Esophagus muscularis mucosa (tissue), 4 donors: ENCODE measurements around the gene OPRL1. TPM values are rescaled to one million over a fixed set of nuclear protein-coding genes. Genes with fewer than 3 reads are reported as not detected.

Experiments
- DNase-seq: peaks from one replicate; pipeline ENCODE4 v3.0.0-alpha.2; 2017; ENCODE audit errors: extremely low spot score
- H3K27ac ChIP-seq, 4 donors: fragments of 200-600 bp; sonication (generic); replicated peaks in 1 of 4; 1 replicate in 3 of 4; 2 replicates in 1 of 4; pipeline ENCODE4 v1.5.1; 2016 to 2019; ENCODE audit warnings: mild to moderate bottlenecking in 1 of 4
- H3K27me3 ChIP-seq, 4 donors: fragments of 200-600 bp; sonication (generic); one replicate each; pipeline versions ENCODE4 v1.5.1 to v1.6.0; 2016 to 2019
- H3K36me3 ChIP-seq, 4 donors: fragments of 200-600 bp; sonication (generic); one replicate each; pipeline ENCODE4 v1.5.1; 2016 to 2019
- H3K4me1 ChIP-seq, 4 donors: fragments of 200-600 bp; sonication (generic); one replicate each; pipeline ENCODE4 v1.5.1; 2016 to 2019
- H3K4me3 ChIP-seq, 4 donors: fragments of 200-600 bp; sonication (generic); 1 replicate in 2 of 4; 2 replicates in 2 of 4; pipeline ENCODE4 v1.5.1; 2016 to 2019; ENCODE audit warnings: mild to moderate bottlenecking in 4 of 4, moderate library complexity in 1 of 4
- H3K9me3 ChIP-seq, 4 donors: fragments of 200-600 bp; sonication (generic); 1 replicate in 3 of 4; 2 replicates in 1 of 4; pipeline ENCODE4 v1.5.1; 2016 to 2019
- EP300 ChIP-seq: sonication (generic); formaldehyde crosslinking; IDR thresholded peaks from one replicate; pipeline ENCODE4 v1.6.1; 2017; ENCODE audit warnings: antibody characterized with exemption
- POLR2A ChIP-seq: fragments of 450-650 bp; IDR thresholded peaks from one replicate; pipeline ENCODE4 v1.6.1; 2017; ENCODE audit warnings: antibody characterized with exemption, moderate library complexity, mild to moderate bottlenecking, low read depth
- POLR2AphosphoS5 ChIP-seq, 2 donors: sonication (generic); formaldehyde crosslinking; IDR thresholded peaks; one replicate each; pipeline ENCODE4 v1.6.1; 2017; ENCODE audit warnings: antibody characterized with exemption in 2 of 2
- WGBS: methylation state at CpG from one replicate; pipeline ENCODE4 v1.1.5; 2018; 5-methylcytosine and 5-hydroxymethylcytosine counted together
- intact Hi-C: fragments of 100-400 bp; cut with DNase I; formaldehyde crosslinking; loops from one replicate; pipeline ENCODE4 v1.15.1; 2023
- total RNA-seq, 4 donors: library from RNA; depleted of rRNA; stranded (reverse); fragments of >200 nt; gene quantifications; one replicate each; pipeline versions ENCODE4 v1.1.0 to v1.2.1, GENCODE V29; 2016
- TF ChIP-seq, protein P1 (sequence below), 3 experiments: fragments of 200-600 bp in 2 of 3; fragments of 450-650 bp in 1 of 3; sonication (generic) in 2 of 3; IDR thresholded peaks; one replicate each; pipeline ENCODE4 v1.5.1; 2017 to 2019; ENCODE audit warnings: antibody characterized with exemption in 3 of 3, mild to moderate bottlenecking in 2 of 3, moderate library complexity in 1 of 3

OPRL1 gene
- total RNA-seq, 4 donors from 2014 or later: 0.42 to 1.4 (median 0.87) TPM

DNA sequence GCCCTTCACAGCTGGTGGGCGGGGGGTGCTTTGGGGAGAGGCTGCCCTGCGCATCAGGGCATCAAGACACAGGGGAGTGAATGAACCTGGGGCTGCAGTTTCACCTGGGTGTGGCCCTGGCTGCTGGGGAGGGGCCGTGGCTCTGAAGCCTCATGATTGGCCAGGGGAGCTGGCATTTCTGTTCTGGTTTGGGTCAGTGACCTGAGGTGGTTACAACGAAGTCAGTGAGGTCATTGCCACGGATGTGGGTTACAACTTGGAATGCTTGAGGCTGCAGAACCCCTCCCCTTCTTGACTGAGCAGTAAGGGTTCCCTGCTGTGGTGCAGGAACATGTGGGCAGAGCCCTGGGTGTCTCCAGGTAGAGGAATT is 13.9 kb upstream of the OPRL1 start:
- TF ChIP-seq, protein P1, sequence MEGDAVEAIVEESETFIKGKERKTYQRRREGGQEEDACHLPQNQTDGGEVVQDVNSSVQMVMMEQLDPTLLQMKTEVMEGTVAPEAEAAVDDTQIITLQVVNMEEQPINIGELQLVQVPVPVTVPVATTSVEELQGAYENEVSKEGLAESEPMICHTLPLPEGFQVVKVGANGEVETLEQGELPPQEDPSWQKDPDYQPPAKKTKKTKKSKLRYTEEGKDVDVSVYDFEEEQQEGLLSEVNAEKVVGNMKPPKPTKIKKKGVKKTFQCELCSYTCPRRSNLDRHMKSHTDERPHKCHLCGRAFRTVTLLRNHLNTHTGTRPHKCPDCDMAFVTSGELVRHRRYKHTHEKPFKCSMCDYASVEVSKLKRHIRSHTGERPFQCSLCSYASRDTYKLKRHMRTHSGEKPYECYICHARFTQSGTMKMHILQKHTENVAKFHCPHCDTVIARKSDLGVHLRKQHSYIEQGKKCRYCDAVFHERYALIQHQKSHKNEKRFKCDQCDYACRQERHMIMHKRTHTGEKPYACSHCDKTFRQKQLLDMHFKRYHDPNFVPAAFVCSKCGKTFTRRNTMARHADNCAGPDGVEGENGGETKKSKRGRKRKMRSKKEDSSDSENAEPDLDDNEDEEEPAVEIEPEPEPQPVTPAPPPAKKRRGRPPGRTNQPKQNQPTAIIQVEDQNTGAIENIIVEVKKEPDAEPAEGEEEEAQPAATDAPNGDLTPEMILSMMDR (IDR thresholded peaks at IDR 0.05): no peak
- no peak for TF ChIP-seq EP300
- TF ChIP-seq POLR2A: no peak
- TF ChIP-seq POLR2AphosphoS5 (IDR thresholded peaks at IDR 0.05): no peak
- H3K9me3 ChIP-seq: no peaks in the 10 kb centered on the region
- H3K4me3 ChIP-seq: no peak overlapping the region
- peaks cover 0 to 15% (median 6%) of the 10 kb centered on the region in 4 donors for H3K36me3 ChIP-seq
- intact Hi-C loops: no loop called here
- no peaks in the 10 kb centered on the region for H3K27me3 ChIP-seq
- H3K27ac ChIP-seq: no peak overlapping the region
- WGBS: 43% methylated on average over 3 of the region's 5 CpGs
- DNase-seq: no peak
- peaks cover 22 to 40% (median 34%) of the 10 kb centered on the region in 4 donors for H3K4me1 ChIP-seq

DNA sequence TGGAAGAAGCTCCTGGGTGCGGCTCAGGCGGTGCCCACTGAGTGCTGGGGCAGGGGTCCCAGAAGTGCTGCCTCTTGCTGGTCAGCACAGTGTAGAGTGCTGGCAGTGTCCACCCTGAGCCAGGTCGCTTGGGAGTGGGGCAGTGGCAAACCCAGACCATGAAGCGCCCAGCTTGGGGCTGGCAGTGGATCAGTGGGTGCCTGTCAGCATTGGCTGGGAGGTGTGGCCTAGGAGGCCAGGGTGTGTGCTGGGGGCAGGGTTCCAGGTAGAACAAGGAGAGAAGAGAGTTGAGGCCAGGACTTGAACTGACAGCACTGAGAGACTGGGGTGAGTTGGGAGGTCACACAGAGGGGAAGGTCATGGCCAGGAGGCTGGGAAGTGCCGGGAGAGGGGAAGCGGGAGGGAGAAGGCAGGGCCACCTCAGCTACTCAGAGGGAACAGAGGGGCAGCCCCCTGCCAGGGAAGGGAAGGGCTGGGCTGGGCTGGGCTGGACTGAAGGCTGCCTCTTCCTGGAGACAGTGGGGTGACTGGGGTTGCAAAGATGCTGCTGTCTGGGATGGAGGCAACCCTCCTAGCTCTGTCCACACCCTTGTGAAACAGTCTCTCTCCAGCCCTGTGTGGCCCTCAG is 12.8 kb upstream of the OPRL1 start:
- Histone ChIP-seq H3K36me3 (peaks cover 0 to 23% (median 13%) of the 10 kb centered on the region in 4 donors), H3K4me3 (no peak overlapping the region), H3K4me1 (peaks cover 21 to 37% (median 32%) of the 10 kb centered on the region in 4 donors), H3K9me3 (no peaks in the 10 kb centered on the region), H3K27ac (no peak overlapping the region), H3K27me3 (no peaks in the 10 kb centered on the region)
- intact Hi-C loops: no loop called here
- 81% methylated on average over 4 of the region's 6 CpGs for WGBS
- TF ChIP-seq POLR2AphosphoS5 (IDR thresholded peaks at IDR 0.05): no peak
- TF ChIP-seq POLR2A: no peak
- no peak for TF ChIP-seq EP300
- TF ChIP-seq, protein P1 (IDR thresholded peaks at IDR 0.05): no peak
- DNase-seq: no peak

DNA sequence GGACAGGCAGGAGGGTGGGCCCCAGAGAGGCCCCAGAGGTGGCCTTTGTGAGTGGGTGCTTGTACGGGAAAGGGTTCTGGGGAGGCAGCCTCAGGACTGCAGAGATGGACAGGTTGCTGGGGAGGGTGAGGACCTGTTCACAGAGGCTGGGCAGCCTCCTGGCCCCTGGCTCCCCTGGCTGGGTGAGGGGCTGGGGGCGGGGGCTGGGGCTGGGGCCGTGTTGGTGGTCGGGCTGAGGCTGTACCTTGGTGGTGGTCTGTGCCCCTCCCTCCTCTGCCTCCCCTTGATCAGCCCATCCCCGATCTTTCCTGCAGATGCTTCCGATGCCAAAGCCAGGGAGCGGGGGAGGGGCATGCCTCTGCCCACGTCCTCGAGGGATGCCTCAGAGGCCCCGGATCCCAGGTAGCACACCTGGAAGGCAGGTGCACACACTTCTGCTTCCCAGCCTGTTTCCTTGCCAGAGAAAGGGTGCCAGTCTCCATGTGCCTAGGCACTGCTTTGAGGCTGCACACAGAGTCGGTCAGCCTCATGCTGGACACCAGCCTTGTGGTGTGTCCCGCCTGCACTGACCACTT is 12.1 kb upstream of the OPRL1 start:
- DNase-seq: no peak
- peaks cover 4 to 30% (median 20%) of the 10 kb centered on the region in 4 donors for H3K36me3 ChIP-seq
- no peak overlapping the region for H3K4me3 ChIP-seq
- intact Hi-C loops: no loop called here
- H3K4me1 ChIP-seq: peaks cover 15 to 30% (median 26%) of the 10 kb centered on the region in 4 donors
- no peaks in the 10 kb centered on the region for H3K9me3 ChIP-seq
- H3K27ac ChIP-seq: no peak overlapping the region
- no peak for TF ChIP-seq POLR2AphosphoS5 (IDR thresholded peaks at IDR 0.05)
- no peaks in the 10 kb centered on the region for H3K27me3 ChIP-seq
- 81% methylated on average over 3 of the region's 12 CpGs for WGBS

DNA sequence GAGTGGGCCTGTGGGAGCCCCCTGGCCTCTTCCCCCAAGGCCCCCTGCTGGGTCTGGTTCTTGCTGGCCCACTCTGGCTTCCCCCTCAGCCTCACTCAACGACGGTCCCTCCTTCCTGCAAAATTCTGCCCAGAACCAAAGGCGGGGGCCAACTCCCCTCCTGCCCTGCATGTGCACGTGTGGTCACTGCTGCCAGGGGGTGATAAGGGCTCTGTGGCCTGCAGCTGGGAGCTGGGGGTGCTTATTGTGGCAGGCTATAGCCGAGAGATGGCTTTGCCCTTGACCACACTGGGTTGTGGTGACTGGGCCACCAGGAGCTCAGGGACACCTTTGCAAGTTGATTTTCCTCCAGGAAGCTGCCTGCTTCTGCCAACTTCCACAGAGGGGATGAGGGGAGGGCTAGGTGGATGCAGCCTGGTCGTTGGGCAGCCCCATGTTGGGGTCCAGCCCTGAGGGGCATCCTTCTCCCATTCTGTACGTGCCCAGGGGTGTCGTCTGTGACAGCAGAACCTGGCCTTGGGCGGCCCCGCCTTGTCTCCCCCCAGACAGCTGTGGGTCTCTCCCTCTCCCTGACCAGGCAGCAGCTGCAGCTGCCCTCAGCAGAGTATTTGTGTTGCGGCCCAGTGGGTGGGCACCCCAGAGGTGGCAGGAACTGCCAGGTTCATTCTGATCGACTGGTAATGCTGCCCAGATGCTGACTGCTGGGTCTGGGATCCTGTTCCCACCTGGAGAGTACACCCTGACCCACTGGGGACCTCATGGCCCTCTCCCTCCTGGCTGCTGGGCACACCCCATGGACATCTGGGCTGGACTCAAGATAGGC is 11.3 kb upstream of the OPRL1 start:
- WGBS: 50% methylated on average over 2 of the region's 12 CpGs
- Histone ChIP-seq H3K4me1 (peaks cover 14 to 28% (median 23%) of the 10 kb centered on the region in 4 donors), H3K4me3 (no peak overlapping the region), H3K27ac (no peak overlapping the region), H3K27me3 (no peaks in the 10 kb centered on the region), H3K36me3 (peaks cover 6 to 37% (median 28%) of the 10 kb centered on the region in 4 donors), H3K9me3 (no peaks in the 10 kb centered on the region)
- intact Hi-C loops: no loop called here
- DNase-seq: no peak
- TF ChIP-seq EP300 (no peak), POLR2A (no peak), POLR2AphosphoS5 (IDR thresholded peaks at IDR 0.05) (no peak)
- TF ChIP-seq, protein P1 (IDR thresholded peaks at IDR 0.05): no peak

DNA sequence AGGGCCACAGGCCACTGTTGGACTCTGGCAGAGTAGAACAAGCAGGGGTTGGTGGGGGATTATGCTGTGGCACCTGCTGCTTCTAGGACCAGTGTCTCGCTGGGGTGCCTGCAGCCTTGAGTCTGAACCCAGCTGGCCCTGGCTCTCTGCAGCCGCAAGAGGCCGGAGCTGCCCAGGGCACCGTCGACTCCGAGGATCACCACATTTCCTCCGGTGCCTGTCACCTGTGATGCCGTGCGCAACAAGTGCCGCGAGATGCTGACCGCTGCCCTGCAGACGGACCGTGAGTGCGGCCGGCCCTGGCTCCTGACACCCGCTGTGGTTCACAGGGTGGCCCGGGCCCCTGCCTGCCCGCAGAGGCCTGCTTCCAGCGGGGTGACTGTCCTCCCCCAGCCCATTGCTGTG is 10.7 kb upstream of the OPRL1 start:
- H3K27me3 ChIP-seq: no peaks in the 10 kb centered on the region
- no peak overlapping the region for H3K27ac ChIP-seq
- no peak overlapping the region for H3K4me3 ChIP-seq
- no peak for TF ChIP-seq EP300
- TF ChIP-seq POLR2A: no peak
- TF ChIP-seq POLR2AphosphoS5 (IDR thresholded peaks at IDR 0.05): no peak
- TF ChIP-seq, protein P1 (IDR thresholded peaks at IDR 0.05): no peak
- DNase-seq: no peak
- H3K9me3 ChIP-seq: no peaks in the 10 kb centered on the region
- no CpG with 5 or more reads among the region's 20 CpGs for WGBS
- H3K4me1 ChIP-seq: peaks cover 8 to 22% (median 17%) of the 10 kb centered on the region in 4 donors
- intact Hi-C loops: no loop called here
- H3K36me3 ChIP-seq: peaks cover 6 to 43% (median 34%) of the 10 kb centered on the region in 4 donors
